Parietal lobe (tissue), 1 donor: ENCODE results near the gene CLDND2. TPM values are rescaled to one million over a fixed set of nuclear protein-coding genes. Genes with fewer than 3 reads are reported as not detected.

Experiments used
- total RNA-seq: library from RNA; depleted of rRNA; stranded (reverse); fragments of >200 nt; gene quantifications from one replicate; pipeline ENCODE4 v1.2.3, GENCODE V29; 2014

CLDND2 gene, protein sequence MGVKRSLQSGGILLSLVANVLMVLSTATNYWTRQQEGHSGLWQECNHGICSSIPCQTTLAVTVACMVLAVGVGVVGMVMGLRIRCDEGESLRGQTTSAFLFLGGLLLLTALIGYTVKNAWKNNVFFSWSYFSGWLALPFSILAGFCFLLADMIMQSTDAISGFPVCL
- total RNA-seq: not detected

GRCh38 chr19:51368366-51369282 is at the start of gene CLDND2:
Gene CLDND2, minus strand, starts transcription at chr19:51369003. Its CDS starts 426 bp downstream, at chr19:51368577.

GRCh38 chr19:51417107-51417809 is 48.5 kb upstream of the CLDND2 start, which contains the start of gene SIGLEC10:
Gene SIGLEC10, minus strand, starts transcription at chr19:51417642. Its CDS starts 61 bp downstream, at chr19:51417581.

DNA sequence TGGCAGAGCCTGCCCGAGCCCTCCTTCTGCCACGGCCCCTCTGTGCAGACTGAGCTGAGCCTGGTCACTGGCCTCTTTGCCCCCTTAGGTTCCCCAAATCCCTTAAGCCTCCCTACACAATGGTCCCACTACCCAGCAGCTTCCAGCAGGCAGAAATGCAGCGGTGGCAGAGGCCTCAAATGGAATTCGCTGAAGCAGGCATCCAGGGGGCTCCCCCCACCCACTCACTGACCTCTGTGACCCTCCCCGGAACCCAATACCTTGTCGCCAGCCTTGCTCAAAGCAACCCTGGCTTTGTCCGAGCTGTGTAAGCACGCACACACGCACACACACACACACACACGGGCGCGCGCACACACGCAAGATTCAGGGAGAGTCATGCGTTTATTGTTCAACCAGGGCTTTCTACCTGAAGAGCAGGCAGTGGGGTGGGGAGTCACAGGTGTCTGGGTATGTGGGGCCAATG is 19.2 kb upstream of the CLDND2 start, which contains the start of gene LIM2:
TSS of gene LIM2 (minus strand) at position 51 of the 466 bp plus-strand sequence. CDS start 531 bp downstream, outside the sequence.

GRCh38 chr19:51372649-51373504 is 4.1 kb upstream of the CLDND2 start, which contains the start of gene NKG7:
Gene NKG7, minus strand, starts transcription at chr19:51372654. Its CDS starts 119 bp downstream, at chr19:51372535.

GRCh38 chr19:51365965-51366388 is 2.8 kb downstream of the CLDND2 start, which contains the start of gene ETFB:
Gene ETFB, minus strand, starts transcription at chr19:51366388. Its CDS starts 62 bp downstream, at chr19:51366326.

DNA sequence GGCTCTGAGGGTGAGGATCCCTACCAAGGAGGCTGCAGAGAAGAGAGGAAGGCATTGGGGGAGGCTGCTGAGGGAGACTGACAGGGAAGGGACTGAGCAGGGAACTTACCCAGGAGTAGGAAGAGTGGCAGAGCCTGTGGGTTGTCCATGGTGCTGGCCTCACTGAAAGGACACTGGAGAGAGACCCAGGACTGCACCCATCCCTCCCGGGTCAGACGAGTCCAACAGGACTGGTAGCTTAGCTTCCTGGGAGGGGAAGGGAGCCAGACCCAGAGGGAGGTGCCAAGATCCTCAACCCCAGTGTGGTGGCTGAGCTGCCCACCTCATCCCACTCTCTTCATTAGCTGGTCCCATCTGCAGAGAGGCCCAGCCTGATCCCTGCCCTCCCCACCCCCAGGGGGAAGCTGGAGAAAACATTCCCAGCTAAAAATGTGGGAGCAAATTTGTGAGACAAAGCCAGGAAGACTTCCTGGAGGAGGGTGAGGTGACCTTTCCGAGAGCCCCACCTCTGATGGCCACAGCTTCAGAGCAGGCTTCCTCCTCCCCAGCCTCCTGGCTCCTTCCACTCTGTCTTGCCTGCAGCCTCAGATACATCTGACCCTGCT is 26.7 kb downstream of the CLDND2 start, which contains the start of gene VSIG10L:
TSS of gene VSIG10L (minus strand) at position 164 of the 605 bp plus-strand sequence. CDS start at position 149, 15 bp downstream.

Other genes with a start within 250 kb of the CLDND2 start
- gene SIGLEC9, start 244.1 kb downstream of the CLDND2 start, total RNA-seq: 0.31 TPM
- gene SIGLEC7, start 226.7 kb downstream of the CLDND2 start, total RNA-seq: not detected
- gene CD33, start 143.9 kb downstream of the CLDND2 start, total RNA-seq: 0.63 TPM
- gene SIGLECL1, start 117.9 kb downstream of the CLDND2 start, total RNA-seq: not detected
- 7.8 TPM for gene IGLON5, start 57.4 kb downstream of the CLDND2 start, total RNA-seq
- 0.63 TPM for gene VSIG10L, start 26.9 kb downstream of the CLDND2 start, total RNA-seq
- 36.0 TPM for gene ETFB, start 2.6 kb downstream of the CLDND2 start, total RNA-seq
- 0.63 TPM for gene NKG7, start 3.7 kb upstream of the CLDND2 start, total RNA-seq
- not detected for gene LIM2, start 19.0 kb upstream of the CLDND2 start, total RNA-seq
- gene C19orf84, start 21.6 kb upstream of the CLDND2 start, total RNA-seq: not detected
- gene SIGLEC10, start 48.6 kb upstream of the CLDND2 start, total RNA-seq: 1.9 TPM
- gene SIGLEC8, start 89.5 kb upstream of the CLDND2 start, total RNA-seq: 0.63 TPM
- gene CEACAM18, start 109.5 kb upstream of the CLDND2 start, total RNA-seq: not detected
- gene SIGLEC12, start 132.8 kb upstream of the CLDND2 start, total RNA-seq: not detected
- gene SIGLEC6, start 162.7 kb upstream of the CLDND2 start, total RNA-seq: not detected
- gene ZNF175, start 202.3 kb upstream of the CLDND2 start, total RNA-seq: 11.6 TPM